ENCODE results near the gene YIF1A.

Gene YIF1A

GRCh38 chr11:66328302-66329144 lies 39.6 kb upstream of the YIF1A start:
- peak overlapping the region; percentile 48 for H3K4me3 ChIP-seq
- peak overlapping the region in 1 of 2 donors; percentile 89 for H3K27ac ChIP-seq
- no peak for DNase-seq (ENCODE audit: low spot score)
- TF ChIP-seq CTCF (IDR thresholded peaks at IDR 0.05) = peak; percentile 90

DNA sequence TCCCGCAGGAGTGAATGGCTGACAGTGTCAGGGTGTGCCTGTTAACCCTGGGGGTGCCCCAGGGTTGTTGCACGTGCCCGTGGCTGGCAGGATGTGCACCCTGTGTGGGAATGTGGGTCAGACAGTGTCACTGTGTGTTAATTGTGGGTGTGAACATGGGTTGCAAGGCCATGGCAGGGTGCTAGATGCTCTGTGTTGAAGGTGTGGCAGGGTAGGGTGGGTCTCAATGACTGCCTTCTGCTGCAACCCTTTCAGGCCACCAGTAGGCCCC lies 39.0 kb upstream of the YIF1A start:
- TF ChIP-seq CTCF (IDR thresholded peaks at IDR 0.05) = no peak
- Histone ChIP-seq H3K27ac (peak overlapping the region in 1 of 2 donors; percentile 89), H3K4me3 (no peak overlapping the region)
- no peak for DNase-seq (ENCODE audit: low spot score)

DNA sequence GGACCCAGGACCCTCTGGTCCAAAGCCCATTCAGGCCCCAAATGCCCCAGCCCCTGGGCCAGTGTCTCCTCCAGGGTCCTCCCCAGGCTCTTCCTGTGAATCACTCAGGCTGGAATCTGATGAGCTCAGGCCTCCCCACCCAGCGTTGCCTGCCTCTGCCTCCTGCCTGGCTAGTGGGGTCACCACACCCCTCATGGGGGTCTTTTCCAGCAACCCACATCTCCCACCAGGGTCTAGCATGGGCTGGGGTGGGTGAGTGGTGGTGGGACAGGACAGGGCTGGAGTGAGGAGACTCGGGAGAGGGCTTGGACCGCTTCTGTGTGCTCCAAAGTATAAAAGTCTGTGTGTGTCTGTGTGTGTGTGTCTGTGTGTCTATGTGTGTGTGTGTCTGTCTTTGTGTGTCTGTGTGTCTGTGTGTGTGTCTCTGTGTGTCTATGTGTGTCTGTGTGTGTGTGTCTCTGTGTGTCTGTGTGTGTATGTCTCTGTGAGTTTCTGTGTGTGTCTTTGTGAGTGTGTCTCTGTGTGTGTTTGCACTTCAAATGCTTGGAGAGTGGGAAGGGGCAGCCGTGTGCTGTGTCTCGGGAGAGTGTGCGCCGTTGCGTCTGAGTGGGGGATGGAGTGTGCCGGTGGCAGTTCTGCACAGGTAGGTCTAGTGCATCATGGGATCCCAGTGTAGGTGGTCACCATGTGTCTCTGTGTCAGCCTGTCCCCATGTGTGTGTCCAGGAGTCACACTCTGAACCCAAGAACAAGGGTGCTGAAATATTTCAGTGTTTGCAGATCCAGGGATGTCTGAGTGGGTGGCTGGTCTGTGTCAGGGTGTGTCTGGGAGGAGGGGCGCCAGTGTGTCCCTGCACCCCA lies 38.5 kb upstream of the YIF1A start:
- Histone ChIP-seq H3K27ac (peak overlapping the region; percentile 37 to 89), H3K4me3 (peak overlapping the region; percentile 21)
- TF ChIP-seq CTCF (IDR thresholded peaks at IDR 0.05) = no peak
- no peak for DNase-seq (ENCODE audit: low spot score)

- TF ChIP-seq CTCF (IDR thresholded peaks at IDR 0.05) = no peak
- H3K4me3 ChIP-seq = peak overlapping the region; percentile 21
- H3K27ac ChIP-seq = peak overlapping the region; percentile 37 to 89
- no peak for DNase-seq (ENCODE audit: low spot score)
Measured at GRCh38 chr11:66326261-66327111, 37.5 kb upstream of the YIF1A start.

GRCh38 chr11:66325263-66325671 lies 36.3 kb upstream of the YIF1A start:
- Histone ChIP-seq H3K4me3 (no peak overlapping the region), H3K27ac (peak overlapping the region in 1 of 2 donors; percentile 89)
- no peak for DNase-seq (ENCODE audit: low spot score)
- no peak for TF ChIP-seq CTCF (IDR thresholded peaks at IDR 0.05)

- Histone ChIP-seq H3K4me3 (no peak overlapping the region), H3K27ac (peak overlapping the region in 1 of 2 donors; percentile 89)
- no peak for DNase-seq (ENCODE audit: low spot score)
- no peak for TF ChIP-seq CTCF (IDR thresholded peaks at IDR 0.05)
Measured at GRCh38 chr11:66324664-66325063, 35.7 kb upstream of the YIF1A start.

Measured in coronary artery (tissue), 2 donors.